Memory B cell (primary cell): ENCODE measurements around the gene GLDC.
A peak's percentile ranks its signal among the peaks of the same experiment; 100 is the strongest.

Experiments used
- ATAC-seq: fragments of 150-1000 bp; cut with Tn5 transposase; 2 replicates; pipeline ENCODE4 v1.10.0; 2021; ENCODE audit warnings: low read depth, mild to moderate bottlenecking, moderate library complexity
- DNase-seq, 2 donors: peaks; one replicate each; pipeline ENCODE4 v3.0.0; 2022; ENCODE audit warnings: low spot score in 2 of 2
- H3K27ac Mint-ChIP-seq: one replicate; pipeline ENCODE4 v1.8.0; 2022; ENCODE audit warnings: mild to moderate bottlenecking, moderate library complexity, mixed read lengths
- H3K27me3 Mint-ChIP-seq: one replicate; pipeline ENCODE4 v1.8.0; 2022; ENCODE audit warnings: mixed read lengths
- H3K36me3 Mint-ChIP-seq: one replicate; pipeline ENCODE4 v1.8.0; 2022; ENCODE audit warnings: mild to moderate bottlenecking, mixed read lengths
- H3K4me1 Mint-ChIP-seq: one replicate; pipeline ENCODE4 v1.8.0; 2022; ENCODE audit warnings: mixed read lengths
- H3K4me3 Mint-ChIP-seq: one replicate; pipeline ENCODE4 v1.8.0; 2022; ENCODE audit warnings: mild to moderate bottlenecking, moderate library complexity, mixed read lengths
- H3K9me3 Mint-ChIP-seq: one replicate; pipeline ENCODE4 v1.8.0; 2022; ENCODE audit warnings: mixed read lengths

The GLDC gene

DNA sequence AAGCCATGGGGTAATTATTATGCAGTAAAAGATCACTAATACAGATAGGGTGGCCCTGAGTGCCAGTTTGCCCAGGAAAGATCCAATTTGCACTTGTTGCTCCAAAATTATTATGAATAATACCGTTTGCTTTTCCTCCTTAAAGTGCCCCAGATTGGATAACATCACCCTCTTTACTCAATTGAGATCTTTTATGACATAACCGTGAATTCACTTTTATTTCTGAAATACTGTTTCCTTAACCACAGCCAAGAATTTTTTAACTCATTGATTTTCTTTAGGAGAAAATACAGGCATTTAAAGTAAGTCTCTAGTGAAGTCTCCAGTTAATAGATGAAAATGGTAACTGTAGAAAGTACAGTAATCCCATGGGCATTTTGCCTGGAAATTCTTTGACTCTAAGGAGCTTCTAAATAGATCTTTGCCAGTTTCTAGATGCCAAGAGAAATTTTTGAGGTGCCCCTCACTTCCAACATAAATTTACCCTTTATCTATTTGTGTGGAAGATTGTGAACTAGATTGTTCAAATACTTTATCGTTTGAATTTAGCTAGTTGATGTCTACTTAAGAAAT, 133.4 kb downstream of the GLDC start:
- H3K27me3 Mint-ChIP-seq: no peaks in the 10 kb centered on the region
- H3K27ac Mint-ChIP-seq: peak overlapping the region; percentile 36
- peaks cover 4% of the 10 kb centered on the region for H3K9me3 Mint-ChIP-seq
- peaks cover 9% of the 10 kb centered on the region for H3K36me3 Mint-ChIP-seq
- ATAC-seq: no peak
- H3K4me1 Mint-ChIP-seq: no peaks in the 10 kb centered on the region
- DNase-seq: no peak
- no peak overlapping the region for H3K4me3 Mint-ChIP-seq

DNA sequence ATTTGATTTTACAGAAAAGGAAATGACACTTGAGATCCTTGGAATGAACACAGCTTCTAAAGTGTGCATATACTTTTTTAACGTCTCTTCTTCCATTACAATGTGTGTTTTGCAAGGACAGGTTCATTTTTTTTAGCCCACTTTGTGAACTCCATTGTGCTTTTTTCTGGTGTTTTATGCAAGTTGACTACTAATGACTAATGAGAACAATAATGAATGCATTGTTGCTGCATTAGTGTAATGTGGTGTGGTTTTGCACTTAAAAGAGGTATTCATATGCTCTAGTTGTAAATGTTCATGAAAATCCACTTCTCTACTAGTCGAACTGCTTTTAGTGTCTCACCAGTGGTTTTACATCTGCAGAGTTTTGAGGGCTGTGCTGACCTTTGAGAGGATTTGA, 139.0 kb downstream of the GLDC start:
- peaks cover 31% of the 10 kb centered on the region for H3K36me3 Mint-ChIP-seq
- H3K4me3 Mint-ChIP-seq: no peak overlapping the region
- no peaks in the 10 kb centered on the region for H3K27me3 Mint-ChIP-seq
- H3K4me1 Mint-ChIP-seq: no peaks in the 10 kb centered on the region
- no peak for ATAC-seq
- DNase-seq: no peak
- H3K9me3 Mint-ChIP-seq: no peaks in the 10 kb centered on the region
- no peak overlapping the region for H3K27ac Mint-ChIP-seq

DNA sequence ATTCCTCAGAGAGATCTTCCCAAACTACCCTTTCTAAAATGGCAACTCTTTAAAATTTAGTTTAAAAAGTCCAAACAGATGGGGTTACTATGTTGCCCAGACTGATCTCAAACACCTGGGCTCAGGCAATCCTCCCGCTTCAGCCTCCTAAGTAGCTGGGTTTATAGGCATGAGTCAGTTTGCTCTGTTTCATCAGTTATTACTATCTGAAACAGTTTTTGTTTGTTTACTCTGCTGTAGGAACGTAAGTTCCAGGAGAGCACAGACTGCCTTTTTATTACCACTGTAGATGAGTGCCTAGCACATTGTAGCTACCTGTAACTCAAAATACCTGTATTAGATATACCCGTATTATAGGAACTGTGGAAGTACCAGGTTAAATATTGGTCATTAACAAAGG, 143.1 kb downstream of the GLDC start:
- Mint-ChIP-seq H3K4me1 (no peaks in the 10 kb centered on the region), H3K27ac (no peak overlapping the region), H3K4me3 (no peak overlapping the region), H3K27me3 (no peaks in the 10 kb centered on the region), H3K36me3 (peaks cover 39% of the 10 kb centered on the region), H3K9me3 (no peaks in the 10 kb centered on the region)
- ATAC-seq (no peak), DNase-seq (no peak)

DNA sequence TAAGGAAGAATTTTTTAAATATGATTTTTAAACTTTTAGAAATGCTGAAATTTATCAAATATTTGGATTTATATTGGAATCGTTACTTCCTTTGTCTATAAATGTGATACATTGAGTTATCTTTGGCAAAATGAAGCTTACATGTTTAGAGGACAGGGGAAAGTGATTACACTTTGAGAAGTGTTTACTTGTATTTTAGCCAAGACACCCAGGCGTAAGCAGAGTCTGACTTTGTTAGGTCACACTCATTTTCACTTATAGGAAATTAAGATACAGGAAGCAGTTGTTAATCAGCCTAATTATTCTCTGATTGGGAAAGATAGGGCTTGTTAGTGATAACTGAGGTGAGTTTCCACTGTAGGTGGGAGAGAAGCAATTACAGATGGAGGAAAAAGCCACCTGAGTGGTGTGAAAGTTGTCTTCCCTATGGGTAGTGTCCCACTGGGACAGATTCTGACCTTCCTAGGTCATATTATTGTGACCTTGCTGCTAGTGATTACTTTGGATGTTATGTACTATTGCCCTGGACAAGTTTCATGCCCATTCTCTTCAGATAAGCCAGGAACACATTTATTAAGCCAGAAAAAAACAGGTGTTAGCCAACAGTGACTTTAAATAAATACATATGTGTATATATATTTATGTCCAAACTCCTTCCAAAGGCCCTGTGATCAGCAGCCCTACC, 143.9 kb downstream of the GLDC start:
- Mint-ChIP-seq H3K9me3 (no peaks in the 10 kb centered on the region), H3K4me3 (no peak overlapping the region), H3K4me1 (no peaks in the 10 kb centered on the region), H3K27me3 (no peaks in the 10 kb centered on the region), H3K36me3 (peaks cover 42% of the 10 kb centered on the region), H3K27ac (peak overlapping the region; percentile 45)
- no peak for ATAC-seq
- no peak for DNase-seq

DNA sequence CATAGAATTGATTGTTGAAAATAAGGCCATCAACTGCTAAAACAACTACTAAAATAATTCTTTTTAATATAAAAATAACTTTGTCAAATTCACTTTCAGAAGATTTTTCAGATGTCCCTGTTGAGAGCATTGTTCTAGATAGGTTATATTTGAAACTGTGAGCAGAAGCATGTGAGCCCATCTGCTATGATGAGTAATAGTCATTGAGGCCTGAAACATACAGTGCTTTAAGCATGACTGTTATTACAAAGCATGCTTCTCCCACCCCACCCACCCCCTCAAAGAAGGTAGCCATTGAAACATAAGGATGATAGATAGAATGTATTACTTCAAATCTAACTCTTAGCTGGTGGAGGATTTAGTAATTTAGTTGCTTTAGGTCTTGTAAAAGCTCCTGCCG, 146.5 kb downstream of the GLDC start:
- no peaks in the 10 kb centered on the region for H3K4me1 Mint-ChIP-seq
- peaks cover 34% of the 10 kb centered on the region for H3K36me3 Mint-ChIP-seq
- H3K4me3 Mint-ChIP-seq: no peak overlapping the region
- no peaks in the 10 kb centered on the region for H3K27me3 Mint-ChIP-seq
- peak overlapping the region; percentile 50 for H3K27ac Mint-ChIP-seq
- ATAC-seq (no peak), DNase-seq (no peak)
- H3K9me3 Mint-ChIP-seq: no peaks in the 10 kb centered on the region

DNA sequence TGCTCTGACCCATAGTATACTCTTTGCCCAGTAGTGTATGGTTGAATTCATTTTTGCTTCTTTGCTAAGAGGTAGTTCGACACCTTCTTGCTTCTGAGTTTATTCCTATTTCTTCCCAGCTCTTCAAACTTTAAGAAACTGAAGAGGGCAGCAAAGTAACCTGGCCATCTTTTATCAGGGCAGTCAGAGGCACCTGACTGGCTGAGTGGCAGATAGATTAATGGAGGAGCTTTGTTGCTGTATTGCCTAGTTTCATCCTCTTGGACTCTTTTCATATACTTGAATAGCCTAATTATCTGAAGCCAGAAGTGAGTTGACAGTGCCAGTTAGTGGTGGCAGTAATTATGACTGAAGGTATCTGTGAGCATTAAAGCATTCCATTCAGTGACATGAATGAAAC, 150.1 kb downstream of the GLDC start:
- no peak for ATAC-seq
- H3K36me3 Mint-ChIP-seq: peaks cover 22% of the 10 kb centered on the region
- peak overlapping the region; percentile 20 for H3K27ac Mint-ChIP-seq
- no peaks in the 10 kb centered on the region for H3K4me1 Mint-ChIP-seq
- H3K9me3 Mint-ChIP-seq: no peaks in the 10 kb centered on the region
- H3K27me3 Mint-ChIP-seq: no peaks in the 10 kb centered on the region
- no peak overlapping the region for H3K4me3 Mint-ChIP-seq
- DNase-seq: no peak

DNA sequence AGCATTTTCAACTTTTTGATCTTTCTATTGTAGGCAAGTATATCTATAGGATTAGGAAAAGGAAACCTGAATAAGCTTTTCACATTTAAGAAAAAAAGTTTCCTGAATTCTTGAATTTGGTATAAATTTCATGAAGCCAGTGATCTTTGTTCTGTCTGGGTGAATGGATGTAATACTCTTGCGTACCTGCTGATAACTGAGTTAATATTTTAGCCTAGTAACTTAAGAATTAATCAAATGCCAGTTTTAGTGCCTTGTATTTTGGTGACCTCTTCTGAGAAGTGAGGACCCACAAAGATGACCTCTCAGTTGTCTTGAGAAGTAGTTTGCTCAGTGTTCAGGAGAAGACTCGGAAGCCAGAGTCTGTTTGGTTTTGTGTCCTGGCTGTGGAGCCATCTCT, 154.7 kb downstream of the GLDC start:
- ATAC-seq (no peak), DNase-seq (no peak)
- Mint-ChIP-seq H3K4me3 (no peak overlapping the region), H3K4me1 (no peaks in the 10 kb centered on the region), H3K27me3 (no peaks in the 10 kb centered on the region), H3K36me3 (peaks cover 25% of the 10 kb centered on the region), H3K9me3 (no peaks in the 10 kb centered on the region), H3K27ac (no peak overlapping the region)

DNA sequence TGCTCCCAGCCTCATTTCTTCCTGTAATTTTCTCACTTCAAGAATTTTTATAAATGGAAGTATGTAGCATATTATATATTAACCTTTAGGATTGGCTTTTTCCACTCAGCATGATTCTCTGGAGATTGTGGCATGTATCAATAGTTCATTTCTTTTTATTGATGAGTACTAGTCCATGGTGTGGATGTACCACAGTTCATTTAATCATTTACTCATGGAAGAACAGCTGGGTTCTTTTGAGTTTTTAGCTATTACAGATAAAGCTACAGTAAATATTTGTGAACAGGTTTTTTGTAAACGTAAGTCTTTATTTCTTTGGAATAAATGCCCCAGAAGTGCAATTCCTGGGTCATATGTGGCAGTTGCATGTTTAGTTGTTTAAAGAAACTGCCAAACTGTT, 156.4 kb downstream of the GLDC start:
- no peak overlapping the region for H3K4me3 Mint-ChIP-seq
- ATAC-seq: no peak
- no peaks in the 10 kb centered on the region for H3K4me1 Mint-ChIP-seq
- H3K27me3 Mint-ChIP-seq: no peaks in the 10 kb centered on the region
- no peak for DNase-seq
- H3K9me3 Mint-ChIP-seq: no peaks in the 10 kb centered on the region
- H3K36me3 Mint-ChIP-seq: peaks cover 25% of the 10 kb centered on the region
- H3K27ac Mint-ChIP-seq: no peak overlapping the region

DNA sequence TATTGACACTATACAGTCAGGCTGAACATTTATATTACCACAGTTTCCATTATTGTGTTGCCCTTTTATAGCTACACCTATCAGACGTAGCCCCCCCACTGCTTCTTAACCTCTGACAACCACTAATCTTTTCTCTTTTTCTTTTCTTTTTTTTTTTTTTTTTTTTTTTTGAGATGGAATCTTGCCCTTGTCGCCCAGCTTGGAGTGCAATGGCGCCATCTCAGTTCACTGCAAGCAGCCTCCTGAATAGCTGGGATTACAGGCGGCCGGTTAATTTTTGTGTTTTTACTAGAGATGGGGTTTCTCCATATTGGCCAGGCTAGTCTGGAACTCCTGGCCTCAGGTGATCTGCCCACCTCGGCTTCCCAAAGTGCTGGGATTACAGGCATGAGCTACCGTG, 157.1 kb downstream of the GLDC start:
- H3K9me3 Mint-ChIP-seq: no peaks in the 10 kb centered on the region
- H3K4me1 Mint-ChIP-seq: no peaks in the 10 kb centered on the region
- H3K27me3 Mint-ChIP-seq: no peaks in the 10 kb centered on the region
- DNase-seq: no peak
- H3K36me3 Mint-ChIP-seq: peaks cover 23% of the 10 kb centered on the region
- ATAC-seq: no peak
- no peak overlapping the region for H3K4me3 Mint-ChIP-seq
- H3K27ac Mint-ChIP-seq: no peak overlapping the region

DNA sequence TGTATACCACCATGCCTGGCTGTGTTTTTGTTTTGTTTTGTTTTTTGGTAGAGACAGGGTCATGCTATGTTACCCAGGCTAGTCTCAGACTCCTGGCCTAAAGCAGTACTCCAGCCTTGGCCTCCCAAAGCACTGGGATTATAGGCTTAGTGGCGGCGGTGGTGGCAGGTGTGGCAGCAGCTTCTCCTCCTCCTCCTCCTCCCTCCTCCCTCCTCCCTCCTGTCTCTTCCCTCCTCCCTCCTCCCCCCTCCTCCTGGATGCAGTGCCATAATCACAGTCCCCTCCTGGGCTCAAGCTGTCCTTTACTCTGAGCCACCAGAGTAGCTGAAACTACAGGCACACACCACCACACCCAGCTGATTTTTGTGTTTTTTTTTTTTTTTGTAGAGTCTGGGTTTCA, 161.3 kb downstream of the GLDC start:
- ATAC-seq (no peak), DNase-seq (no peak)
- Mint-ChIP-seq H3K4me3 (no peak overlapping the region), H3K27ac (no peak overlapping the region), H3K36me3 (peaks cover 17% of the 10 kb centered on the region), H3K27me3 (no peaks in the 10 kb centered on the region), H3K4me1 (no peaks in the 10 kb centered on the region), H3K9me3 (no peaks in the 10 kb centered on the region)
